H1 (cell line): ENCODE data around the gene DAZAP1. TPM values are rescaled to one million over a fixed set of nuclear protein-coding genes. Genes with fewer than 3 reads are reported as not detected.

Experiments
- CREB1 ChIP-seq: IDR thresholded peaks from 2 replicates; pipeline ENCODE4 v1.6.1; 2012; ENCODE audit warnings: inconsistent platforms
- CTBP2 ChIP-seq: IDR thresholded peaks from 2 replicates; pipeline ENCODE4 v1.7.0; 2011; ENCODE audit warnings: borderline replicate concordance, mild to moderate bottlenecking, moderate library complexity, mixed read lengths, low read length; ENCODE audit not compliant: insufficient read depth, insufficient read length
- E2F6 ChIP-seq: IDR thresholded peaks from 2 replicates; pipeline ENCODE4 v1.6.1; 2012; ENCODE audit warnings: inconsistent platforms
- GTF2F1 ChIP-seq: IDR thresholded peaks from 2 replicates; pipeline ENCODE4 v1.6.1; 2012; ENCODE audit warnings: low read depth, low read length, improper control_type of control experiment, borderline replicate concordance
- JUN ChIP-seq: IDR thresholded peaks from 2 replicates; pipeline ENCODE4 v1.6.1; 2011; ENCODE audit warnings: low read depth, mild to moderate bottlenecking, improper control_type of control experiment, low read length
- KDM5A ChIP-seq: fragments of 200-600 bp; IDR thresholded peaks from 2 replicates; pipeline ENCODE4 v1.7.1; 2012; ENCODE audit warnings: mild to moderate bottlenecking, low read length, inconsistent platforms, mixed read lengths
- POU5F1 ChIP-seq: IDR thresholded peaks from 2 replicates; pipeline ENCODE4 v1.6.1; 2011; ENCODE audit warnings: low read depth, mild to moderate bottlenecking, low read length, moderate library complexity
- RBBP5 ChIP-seq: IDR thresholded peaks from 2 replicates; pipeline ENCODE4 v1.7.1; 2012; ENCODE audit warnings: low read depth, mild to moderate bottlenecking, inconsistent platforms, low read length, moderate library complexity, borderline replicate concordance
- polyA plus RNA-seq, 7 experiments: library from polyadenylated mRNA; depleted of rRNA in 3 of 7; stranded (reverse) in 5 of 7; unstranded in 2 of 7; fragments of >200 nt in 5 of 7; fragments of 200-250 nt in 2 of 7; gene quantifications; 1 replicate in 5 of 7; 2 replicates in 1 of 7; 4 replicates in 1 of 7; pipeline versions ENCODE4 v1.2.1 to v1.2.3, GENCODE V29; 2011 to 2013; ENCODE audit warnings: missing spikeins in 2 of 7, mixed read lengths in 2 of 7
- total RNA-seq: library from RNA; stranded (reverse); fragmentation: NEBNext Ultra II Directional; extraction: Animal tissue kit (Norgen Biotek cat#: 25700); gene quantifications from 2 replicates; pipeline ENCODE4 v1.2.1, GENCODE V29; 2021
- TF ChIP-seq, protein P1 (sequence below), 3 experiments: IDR thresholded peaks; 1 replicate in 2 of 3; 2 replicates in 1 of 3; pipeline versions ENCODE4 v1.5.1 to v1.6.1; 2011; ENCODE audit warnings: low read length in 3 of 3, mild to moderate bottlenecking in 3 of 3, inconsistent platforms in 2 of 3, low read depth in 1 of 3, moderate library complexity in 1 of 3; ENCODE audit not compliant: insufficient read depth in 1 of 3; ENCODE audit errors: control extremely low read depth in 1 of 3

The DAZAP1 gene
- total and polyA plus RNA-seq, 2 of the 8 experiments (the other 6 are each of a cell fraction or from before 2014, with no cell fraction given), result 79.6 to 341 TPM

GRCh38 chr19:1457031-1457739 lies 49.8 kb downstream of the DAZAP1 start (continued):
- TF ChIP-seq CTBP2, result no peak
- TF ChIP-seq, protein P1, sequence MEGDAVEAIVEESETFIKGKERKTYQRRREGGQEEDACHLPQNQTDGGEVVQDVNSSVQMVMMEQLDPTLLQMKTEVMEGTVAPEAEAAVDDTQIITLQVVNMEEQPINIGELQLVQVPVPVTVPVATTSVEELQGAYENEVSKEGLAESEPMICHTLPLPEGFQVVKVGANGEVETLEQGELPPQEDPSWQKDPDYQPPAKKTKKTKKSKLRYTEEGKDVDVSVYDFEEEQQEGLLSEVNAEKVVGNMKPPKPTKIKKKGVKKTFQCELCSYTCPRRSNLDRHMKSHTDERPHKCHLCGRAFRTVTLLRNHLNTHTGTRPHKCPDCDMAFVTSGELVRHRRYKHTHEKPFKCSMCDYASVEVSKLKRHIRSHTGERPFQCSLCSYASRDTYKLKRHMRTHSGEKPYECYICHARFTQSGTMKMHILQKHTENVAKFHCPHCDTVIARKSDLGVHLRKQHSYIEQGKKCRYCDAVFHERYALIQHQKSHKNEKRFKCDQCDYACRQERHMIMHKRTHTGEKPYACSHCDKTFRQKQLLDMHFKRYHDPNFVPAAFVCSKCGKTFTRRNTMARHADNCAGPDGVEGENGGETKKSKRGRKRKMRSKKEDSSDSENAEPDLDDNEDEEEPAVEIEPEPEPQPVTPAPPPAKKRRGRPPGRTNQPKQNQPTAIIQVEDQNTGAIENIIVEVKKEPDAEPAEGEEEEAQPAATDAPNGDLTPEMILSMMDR (IDR thresholded peaks at IDR 0.05; ENCODE audit: control extremely low read depth in 1 of 3, insufficient read depth in 1 of 3, low read depth in 1 of 3, low read length in 3 of 3), result peak; percentile 21 to 45 (median 32)
- TF ChIP-seq CREB1, result no peak
- no peak for TF ChIP-seq GTF2F1
- peak; percentile 43; the same call in 1 of the 2 replicates for TF ChIP-seq E2F6
- no peak for TF ChIP-seq RBBP5
- TF ChIP-seq KDM5A, result no peak
- TF ChIP-seq JUN, result no peak
- no peak for TF ChIP-seq POU5F1
